CD1c-positive myeloid dendritic cell (primary cell): Measurements from ENCODE around the gene SLC25A53.
"Not testable (repeated sequence)": the region's sequence is repeated elsewhere in the genome, so short reads cannot be mapped to it uniquely, and the experiment has no call there.

Source experiments
- DNase-seq: peaks from one replicate; pipeline ENCODE4 v3.0.0-alpha.2; 2016; ENCODE audit errors: extremely low spot score

SLC25A53 gene

GRCh38 chrX:104075778-104076445 is 80.9 kb downstream of the SLC25A53 start, which contains the start of gene TMSB15C:
TMSB15C (minus strand) TSS chrX:104076236.
- not testable (repeated sequence) for DNase-seq

GRCh38 chrX:104062636-104063035 is 94.2 kb downstream of the SLC25A53 start:
- not testable (repeated sequence) for DNase-seq

GRCh38 chrX:104054956-104055355 is 101.9 kb downstream of the SLC25A53 start:
- DNase-seq, result not testable (repeated sequence)
